Ishikawa (cell line): ENCODE measurements around the gene CCT6B.

Experiments
- CEBPB ChIP-seq: IDR thresholded peaks from 2 replicates; pipeline ENCODE4 v1.6.1; 2012
- CREB1 ChIP-seq: IDR thresholded peaks from 2 replicates; pipeline ENCODE4 v1.6.1; 2012; ENCODE audit warnings: low read depth
- EGR1 ChIP-seq: IDR thresholded peaks from 2 replicates; pipeline ENCODE4 v1.6.1; 2012
- EP300 ChIP-seq: IDR thresholded peaks from 2 replicates; pipeline ENCODE4 v1.6.1; 2012; ENCODE audit warnings: borderline replicate concordance
- FOXM1 ChIP-seq: IDR thresholded peaks from 2 replicates; pipeline ENCODE4 v1.6.1; 2012; ENCODE audit warnings: low read depth, borderline replicate concordance
- MAX ChIP-seq: IDR thresholded peaks from 2 replicates; pipeline ENCODE4 v1.6.1; 2012
- NFIC ChIP-seq: IDR thresholded peaks from 2 replicates; pipeline ENCODE4 v1.6.1; 2012
- RAD21 ChIP-seq: IDR thresholded peaks from 2 replicates; pipeline ENCODE4 v1.6.1; 2012; ENCODE audit warnings: low read depth
- REST ChIP-seq: IDR thresholded peaks from 2 replicates; pipeline ENCODE4 v1.6.1; 2012; ENCODE audit warnings: low read depth, mild to moderate bottlenecking
- TAF1 ChIP-seq: IDR thresholded peaks from 2 replicates; pipeline ENCODE4 v1.6.1; 2012; ENCODE audit warnings: low read depth, mild to moderate bottlenecking
- TCF12 ChIP-seq: IDR thresholded peaks from 2 replicates; pipeline ENCODE4 v1.6.1; 2012; ENCODE audit warnings: low read depth
- TEAD4 ChIP-seq: IDR thresholded peaks from 2 replicates; pipeline ENCODE4 v1.6.1; 2012
- USF1 ChIP-seq: IDR thresholded peaks from 2 replicates; pipeline ENCODE4 v1.6.1; 2012
- YY1 ChIP-seq: IDR thresholded peaks from 2 replicates; pipeline ENCODE4 v1.6.1; 2012; ENCODE audit warnings: low read depth
- ZBTB7A ChIP-seq: IDR thresholded peaks from 2 replicates; pipeline ENCODE4 v1.6.1; 2012; ENCODE audit warnings: low read depth

The CCT6B gene

GRCh38 chr17:35003778-35004177 lies 42.5 kb upstream of the CCT6B start:
- TF ChIP-seq EP300, result no peak
- TF ChIP-seq REST, result no peak
- TF ChIP-seq RAD21, result no peak
- TF ChIP-seq TEAD4, result no peak
- no peak for TF ChIP-seq USF1
- no peak for TF ChIP-seq TCF12
- no peak for TF ChIP-seq NFIC

- TF ChIP-seq TCF12 (no peak), EGR1 (no peak), RAD21 (no peak), YY1 (no peak), ZBTB7A (no peak), USF1 (no peak), CREB1 (no peak), MAX (no peak), NFIC (no peak), TAF1 (no peak), EP300 (no peak), REST (no peak), CEBPB (no peak), FOXM1 (no peak), TEAD4 (no peak)
Measured at GRCh38 chr17:35002876-35003551, 41.8 kb upstream of the CCT6B start.

GRCh38 chr17:35001549-35001948 lies 40.3 kb upstream of the CCT6B start:
- TF ChIP-seq CEBPB, result no peak
- TF ChIP-seq NFIC, result 0 out of 2 replicates have a peak, but pooled peaks have one; percentile 23

- TF ChIP-seq USF1, result no peak
- no peak for TF ChIP-seq EGR1
- no peak for TF ChIP-seq FOXM1
- no peak for TF ChIP-seq EP300
- no peak for TF ChIP-seq RAD21
- no peak for TF ChIP-seq CREB1
Measured at GRCh38 chr17:34999456-34999855, 38.2 kb upstream of the CCT6B start.

GRCh38 chr17:34998205-34998604 lies 36.9 kb upstream of the CCT6B start:
- TF ChIP-seq RAD21 (peak; percentile 92), MAX (no peak)

- TF ChIP-seq TEAD4 (peak; percentile 41), CREB1 (no peak), TAF1 (no peak), CEBPB (no peak), TCF12 (peak; percentile 46; the same call in 1 of the 2 replicates), REST (no peak), NFIC (peak; percentile 89), USF1 (no peak), YY1 (no peak), MAX (no peak), EGR1 (no peak), FOXM1 (no peak), RAD21 (no peak), ZBTB7A (no peak), EP300 (peak; percentile 64; the same call in 1 of the 2 replicates)
Measured at GRCh38 chr17:34997355-34997862, 36.1 kb upstream of the CCT6B start.
